HG03565 (cell line): ENCODE data around the gene MGST2.
"Not testable (repeated sequence)": the region's sequence is repeated elsewhere in the genome, so short reads cannot be mapped to it uniquely, and the experiment has no call there.

Source experiments
- ATAC-seq: cut with Tn5 transposase; IDR thresholded peaks from one replicate; pipeline ENCODE4 v1.9.1; 2021; ENCODE audit warnings: mild to moderate bottlenecking, moderate library complexity; ENCODE audit not compliant: unreplicated experiment

MGST2 gene

DNA sequence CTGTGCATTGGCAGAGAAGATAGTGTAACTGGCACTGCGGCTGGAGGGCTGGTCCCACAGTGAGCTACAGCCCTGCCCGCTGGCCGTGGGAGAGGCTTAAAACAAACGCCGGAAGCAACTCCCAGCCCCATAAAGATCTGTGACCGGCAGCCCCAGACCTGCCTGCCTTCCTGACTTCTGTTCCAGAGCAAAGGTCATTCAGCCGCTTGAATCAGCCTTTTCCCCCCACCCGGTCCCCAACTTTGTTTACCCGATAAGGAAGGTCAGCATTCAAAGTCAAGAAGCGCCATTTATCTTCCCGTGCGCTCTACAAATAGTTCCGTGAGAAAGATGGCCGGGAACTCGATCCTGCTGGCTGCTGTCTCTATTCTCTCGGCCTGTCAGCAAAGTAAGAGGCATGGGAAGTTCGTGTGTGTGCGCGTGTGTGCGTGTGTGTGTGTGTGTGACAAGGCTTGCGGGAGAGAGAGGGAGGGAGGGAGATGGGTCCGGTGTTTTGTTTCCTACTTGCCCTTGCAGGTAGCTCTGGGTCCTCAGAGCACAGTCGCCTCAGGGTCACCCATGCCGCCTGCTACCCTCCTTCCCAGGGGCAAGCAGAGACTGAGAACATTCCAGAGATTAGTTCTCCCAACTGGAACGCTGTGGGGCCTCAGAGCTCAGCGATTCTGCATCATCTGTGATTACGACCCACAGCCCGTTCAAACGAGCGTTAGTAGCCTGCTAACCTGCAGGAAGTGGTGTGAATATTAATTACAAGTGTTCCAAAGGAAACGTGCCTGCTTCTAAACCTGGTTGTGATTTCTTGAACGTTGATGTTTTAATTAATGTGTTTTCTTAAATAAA is at the start of gene MGST2:
Gene MGST2 (plus strand): TSS at position 130 of the 840 bp plus-strand sequence. CDS start 201 bp downstream, at position 331.
- peak; percentile 68 for ATAC-seq

DNA sequence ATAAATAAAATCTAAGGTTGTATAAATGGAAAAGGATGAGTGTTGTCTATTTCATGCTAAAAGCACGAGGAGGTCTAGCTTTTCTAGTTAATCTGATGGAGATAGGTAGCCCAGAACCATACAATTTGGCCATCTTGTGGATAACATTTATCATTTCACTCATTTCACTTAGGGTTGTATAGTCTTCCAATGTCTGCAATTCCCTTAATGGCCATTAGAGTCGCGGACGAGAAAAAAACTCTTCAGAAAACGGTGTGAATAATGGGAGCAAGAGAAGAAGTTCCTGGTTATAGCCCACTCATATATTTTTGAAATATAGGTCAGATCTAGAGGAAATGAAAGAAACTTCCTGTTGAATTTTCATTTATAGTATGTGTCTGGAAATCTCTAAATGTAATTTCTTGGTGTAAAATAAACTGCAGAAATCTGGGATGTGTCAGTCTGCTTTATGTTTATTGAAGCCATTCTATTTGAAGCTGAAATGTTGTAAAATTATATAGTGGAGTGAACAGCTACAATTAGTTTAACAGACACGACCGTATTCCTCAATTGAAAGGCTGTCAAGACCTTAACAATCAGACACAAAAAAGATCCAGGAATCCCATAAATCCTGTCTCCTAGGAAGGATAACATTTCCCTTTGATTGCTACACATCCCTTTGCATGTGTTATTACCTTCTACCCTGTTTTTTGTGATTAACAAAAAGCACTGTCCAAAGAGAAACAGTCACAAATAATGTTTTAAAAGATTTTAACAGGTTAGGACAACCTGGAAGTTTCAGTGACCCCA is 47.7 kb upstream of the MGST2 start:
- no peak for ATAC-seq

DNA sequence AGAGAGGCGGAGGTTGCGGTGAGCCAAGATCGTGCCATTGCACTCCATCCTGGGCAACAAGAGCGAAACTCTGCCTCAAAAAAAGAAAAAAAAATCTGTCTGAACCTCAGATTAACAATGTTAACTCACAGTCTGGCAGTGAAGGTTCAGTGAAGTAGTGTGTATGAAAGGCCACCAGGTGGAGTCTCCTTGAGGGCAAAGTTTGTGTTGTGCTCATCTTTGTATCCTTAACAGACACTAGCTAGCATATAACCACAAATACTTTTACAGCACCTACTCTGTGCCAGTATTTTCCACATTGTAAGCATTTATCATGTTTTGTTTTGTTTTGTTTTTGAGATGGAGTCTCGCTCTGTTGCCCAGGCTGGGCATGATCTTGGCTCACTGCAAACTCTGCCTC is 46.0 kb upstream of the MGST2 start:
- ATAC-seq = peak; percentile 81

- ATAC-seq = no peak
Observed at GRCh38 chr4:139622901-139623381, 42.7 kb upstream of the MGST2 start.

DNA sequence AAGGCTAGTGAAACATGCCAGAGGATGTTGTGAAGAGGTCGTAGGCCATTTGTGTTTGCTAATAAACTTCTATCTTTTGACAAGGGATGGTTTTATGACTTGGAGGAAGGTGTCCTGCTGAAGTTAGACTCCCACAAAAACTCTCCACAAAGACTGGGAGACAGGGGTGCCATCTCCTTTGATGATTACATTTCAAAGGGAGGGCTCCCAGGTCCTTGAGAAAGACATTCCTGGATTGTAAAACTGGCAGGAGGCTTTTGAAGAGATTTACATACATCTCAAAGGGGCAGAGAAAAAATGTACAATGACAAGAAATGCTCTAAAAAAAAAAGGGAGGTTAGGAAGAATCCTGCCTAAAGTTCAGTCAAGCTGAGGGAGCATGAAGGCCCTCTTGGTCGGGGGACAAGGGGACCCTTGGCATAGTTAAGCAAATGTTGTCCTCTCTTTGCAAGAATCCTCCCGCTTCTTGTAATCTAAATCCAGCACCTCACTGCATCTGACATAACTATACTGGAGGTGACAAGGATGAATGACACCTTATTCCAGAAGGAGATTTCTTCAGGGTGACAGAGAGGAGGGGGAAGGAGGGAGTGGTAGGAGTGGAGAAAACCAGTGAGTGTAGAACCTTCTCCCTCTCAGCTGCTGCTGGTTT is 41.1 kb upstream of the MGST2 start:
- ATAC-seq = no peak

GRCh38 chr4:139625093-139625455 is 40.5 kb upstream of the MGST2 start:
- ATAC-seq = no peak

- no peak for ATAC-seq
Observed at GRCh38 chr4:139625482-139625881, 40.1 kb upstream of the MGST2 start.

GRCh38 chr4:139628184-139629012 is 37.2 kb upstream of the MGST2 start:
- no peak for ATAC-seq

DNA sequence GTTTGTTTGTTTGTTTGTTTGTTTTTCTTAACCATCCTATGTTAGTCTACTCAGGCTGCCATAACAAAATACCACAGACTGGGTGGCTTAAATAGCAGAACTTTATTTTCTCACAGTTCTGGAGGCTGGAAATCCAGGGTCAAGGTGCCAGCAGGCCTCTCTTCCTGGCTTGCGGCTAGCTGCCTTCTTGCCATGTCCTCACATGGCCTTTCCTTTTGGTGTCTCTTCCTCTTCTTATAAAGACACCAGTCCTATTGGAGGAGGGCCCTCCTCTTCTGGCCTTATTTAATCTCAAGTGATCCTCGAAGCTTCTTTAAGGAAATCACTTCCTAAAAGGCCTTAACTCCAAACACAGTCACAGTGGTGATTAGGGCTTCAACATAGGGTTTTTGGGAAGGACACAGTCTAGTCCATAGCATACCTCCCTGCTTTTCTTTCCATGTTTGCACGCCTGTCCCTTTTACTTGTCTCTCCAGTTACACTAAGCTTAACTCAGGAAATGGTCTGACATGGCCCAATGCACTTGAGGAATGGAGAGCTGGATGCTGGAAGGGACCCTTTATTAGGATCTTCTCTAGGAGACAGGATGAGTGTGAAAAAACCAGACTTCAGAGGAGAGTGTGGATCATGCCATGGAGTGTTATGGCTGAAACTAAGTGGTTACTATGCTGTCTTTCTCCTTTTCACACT is 36.0 kb upstream of the MGST2 start:
- no peak for ATAC-seq

DNA sequence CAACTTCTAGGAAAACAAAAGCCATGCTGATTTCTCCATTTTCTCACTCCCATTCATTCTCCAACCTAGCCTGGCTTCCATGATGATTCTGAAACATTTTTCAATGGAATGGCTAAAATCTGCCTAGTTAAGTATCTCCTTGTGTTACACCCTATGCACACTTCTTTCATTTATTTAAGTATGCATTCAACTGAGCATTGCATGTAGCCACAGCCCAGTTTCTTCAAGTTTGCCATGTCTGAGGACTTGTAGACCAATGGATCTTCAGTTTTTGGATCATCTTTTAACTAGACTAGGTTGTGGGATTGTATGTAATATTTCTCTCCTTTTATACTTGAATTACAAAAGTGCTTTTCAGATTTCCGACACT is 35.5 kb upstream of the MGST2 start:
- ATAC-seq = no peak

GRCh38 chr4:139630991-139631390 is 34.6 kb upstream of the MGST2 start:
- no peak for ATAC-seq

DNA sequence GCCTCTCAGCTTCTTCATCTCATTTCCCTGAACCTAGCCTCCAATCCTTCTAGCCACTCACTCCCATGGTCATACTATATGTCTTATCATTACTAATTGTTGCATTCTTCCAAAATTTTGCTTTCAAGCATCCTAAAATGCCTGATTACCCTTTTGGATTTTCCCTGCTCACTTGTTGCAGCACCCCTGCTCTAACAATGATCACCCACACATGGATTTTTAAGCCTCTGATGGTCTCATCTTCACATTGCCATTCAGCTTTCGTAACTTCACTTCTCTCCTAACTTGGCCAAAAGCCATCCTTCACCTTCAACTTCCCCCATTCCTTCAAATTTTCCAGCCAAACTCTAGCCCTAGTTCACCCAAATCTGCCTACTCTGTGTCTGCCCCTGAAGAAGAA is 33.8 kb upstream of the MGST2 start:
- no peak for ATAC-seq

GRCh38 chr4:139632739-139633138 is 32.9 kb upstream of the MGST2 start:
- ATAC-seq = not testable (repeated sequence)

GRCh38 chr4:139633195-139633594 is 32.4 kb upstream of the MGST2 start:
- ATAC-seq = no peak

- ATAC-seq = no peak
Observed at GRCh38 chr4:139633661-139634060, 32.0 kb upstream of the MGST2 start.

- no peak for ATAC-seq
Observed at GRCh38 chr4:139635966-139636365, 29.7 kb upstream of the MGST2 start.

DNA sequence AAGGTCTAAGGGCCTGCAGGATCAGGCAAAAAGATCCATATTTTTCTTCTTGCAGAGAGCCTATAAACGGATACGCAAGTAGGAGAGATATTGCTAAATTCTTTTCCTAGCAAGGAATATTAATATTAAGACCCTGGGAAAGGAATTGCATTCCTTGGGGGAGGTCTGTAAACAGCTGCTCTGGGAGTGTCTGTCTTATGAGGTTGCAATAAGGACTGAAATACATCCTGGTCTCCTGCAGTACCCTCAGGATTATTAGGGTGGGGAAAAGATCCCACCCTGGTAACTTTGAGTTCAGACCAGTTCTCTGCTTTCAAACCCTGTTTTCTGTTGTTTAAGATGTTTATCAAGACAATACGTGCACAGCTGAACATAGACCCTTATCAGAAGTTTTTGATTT is 27.3 kb upstream of the MGST2 start:
- not testable (repeated sequence) for ATAC-seq

GRCh38 chr4:139639654-139640053 is 26.0 kb upstream of the MGST2 start:
- no peak for ATAC-seq

GRCh38 chr4:139641218-139641617 is 24.4 kb upstream of the MGST2 start:
- no peak for ATAC-seq

GRCh38 chr4:139642364-139642763 is 23.3 kb upstream of the MGST2 start:
- no peak for ATAC-seq
